Neural cell (in vitro differentiated cells): ENCODE results near the gene CCDC127.

ENCODE experiments used
- CTCF ChIP-seq: fragments of 450-650 bp; IDR thresholded peaks from 2 replicates; pipeline ENCODE4 v1.5.1; 2014; ENCODE audit warnings: antibody characterized with exemption, mild to moderate bottlenecking, moderate library complexity; ENCODE audit not compliant: poor library complexity, severe bottlenecking
- EP300 ChIP-seq: fragments of 450-650 bp; conservative IDR thresholded peaks from 2 replicates; pipeline ENCODE4 v1.6.1; 2014; ENCODE audit warnings: antibody characterized with exemption, mild to moderate bottlenecking, moderate library complexity; ENCODE audit not compliant: poor library complexity, severe bottlenecking
- EZH2 ChIP-seq: fragments of 200-600, 300-800 bp; shearing (Covaris generic), sonication (generic); IDR thresholded peaks from 2 replicates; pipeline ENCODE4 v1.6.1; 2014; ENCODE audit warnings: antibody characterized with exemption, low read length, borderline replicate concordance, mild to moderate bottlenecking; ENCODE audit not compliant: insufficient read depth, poor library complexity, severe bottlenecking
- MXI1 ChIP-seq: fragments of 450-650 bp; conservative IDR thresholded peaks from 2 replicates; pipeline ENCODE4 v1.6.1; 2014; ENCODE audit warnings: antibody characterized with exemption, mild to moderate bottlenecking; ENCODE audit not compliant: poor library complexity, severe bottlenecking
- POLR2AphosphoS5 ChIP-seq: IDR thresholded peaks from 2 replicates; pipeline ENCODE4 v1.6.1; 2012
- REST ChIP-seq: IDR thresholded peaks from 2 replicates; pipeline ENCODE4 v1.6.1; 2012; ENCODE audit warnings: borderline replicate concordance
- SMC3 ChIP-seq: fragments of 450-650 bp; conservative IDR thresholded peaks from 2 replicates; pipeline ENCODE4 v1.6.1; 2014; ENCODE audit warnings: antibody characterized with exemption, mild to moderate bottlenecking, moderate library complexity; ENCODE audit not compliant: poor library complexity
- TAF1 ChIP-seq: IDR thresholded peaks from 2 replicates; pipeline ENCODE4 v1.6.1; 2012; ENCODE audit warnings: low read depth

GRCh38 chr5:201672-202071 is 16.3 kb downstream of the CCDC127 start:
- TF ChIP-seq EP300: no peak
- TF ChIP-seq CTCF: no peak
- no peak for TF ChIP-seq SMC3
- TF ChIP-seq REST: no peak
- TF ChIP-seq POLR2AphosphoS5: no peak
- no peak for TF ChIP-seq EZH2
- TF ChIP-seq MXI1: no peak
- no peak for TF ChIP-seq TAF1
